Adrenal gland (tissue), 12 donors: ENCODE measurements around the gene DTD2. TPM values are rescaled to one million over a fixed set of nuclear protein-coding genes. Genes with fewer than 3 reads are reported as not detected.

Source experiments
- DNase-seq, 7 donors: peaks; one replicate each; pipeline ENCODE4 v3.0.0-alpha.2; 2019 to 2020
- H3K27ac ChIP-seq, 5 donors: fragments of 200-600 bp; sonication (generic) in 4 of 5; 1 replicate in 3 of 5; 2 replicates in 2 of 5; pipeline versions ENCODE4 v1.5.1 to v1.8.0; 2016 to 2020; ENCODE audit warnings: mild to moderate bottlenecking in 1 of 5
- H3K27me3 ChIP-seq: fragments of 200-600 bp; 2 replicates; pipeline ENCODE4 v1.8.0; 2021
- H3K36me3 ChIP-seq, 2 donors: fragments of 200-600 bp; replicated peaks in 1 of 2; 1 replicate in 1 of 2; 2 replicates in 1 of 2; pipeline versions ENCODE4 v1.5.1 to v1.8.0; 2018 to 2022
- H3K4me1 ChIP-seq, 2 donors: fragments of 200-600 bp; replicated peaks in 1 of 2; 1 replicate in 1 of 2; 2 replicates in 1 of 2; pipeline versions ENCODE4 v1.5.1 to v1.8.0; 2018 to 2021
- H3K4me3 ChIP-seq, 4 donors: fragments of 200-600 bp; sonication (generic) in 3 of 4; one replicate each; pipeline ENCODE4 v1.5.1; 2016 to 2018
- H3K9me3 ChIP-seq, 3 donors: fragments of 200-600 bp; sonication (generic) in 1 of 3; replicated peaks in 1 of 3; 1 replicate in 2 of 3; 2 replicates in 1 of 3; pipeline versions ENCODE4 v1.5.1 to v1.8.0; 2016 to 2021
- POLR2A ChIP-seq, 2 donors: fragments of 450-650 bp; IDR thresholded peaks; one replicate each; pipeline ENCODE4 v1.6.1; 2017; ENCODE audit warnings: antibody characterized with exemption in 2 of 2, mild to moderate bottlenecking in 2 of 2, moderate library complexity in 1 of 2
- WGBS, 4 donors: extraction: QIAGEN DNeasy Blood & Tissue Kit in 2 of 4; methylation state at CpG; one replicate each; pipeline versions ENCODE4 v1.1.5 to v1.1.7; 2013 to 2017; 5-methylcytosine and 5-hydroxymethylcytosine counted together
- intact Hi-C, 2 donors: fragments of 100-400 bp; cut with DNase I; formaldehyde crosslinking; loops; one replicate each; pipeline versions ENCODE4 v1.14.1 to v1.15.0; 2022 to 2023
- polyA plus RNA-seq, 3 donors: library from polyadenylated mRNA; stranded (reverse); fragments of 200-250 nt in 2 of 3; fragments of 350-450 nt in 1 of 3; fragmentation: Illumina TruSeq in 1 of 3; extraction: RNeasy Lipid Tissue Mini Kit (QIAGEN cat#74804) in 1 of 3; gene quantifications; one replicate each; pipeline ENCODE4 v1.2.3, GENCODE V29; 2013 to 2014
- total RNA-seq, 9 donors: library from RNA; depleted of rRNA in 4 of 9; stranded (reverse); fragments of >200 nt in 4 of 9; fragments of 120-200 nt in 1 of 9; fragmentation: NEBNext Ultra II Directional in 1 of 9; extraction: Animal tissue kit (Norgen Biotek cat#: 25700) in 1 of 9; gene quantifications; one replicate each; pipeline versions ENCODE4 v1.1.0 to v1.2.4, GENCODE V29; 2013 to 2023
- TF ChIP-seq, protein P1 (sequence below), 6 experiments: fragments of 450-650 bp in 4 of 6; fragments of 200-600 bp in 2 of 6; sonication (generic) in 1 of 6; IDR thresholded peaks; 1 replicate in 5 of 6; 2 replicates in 1 of 6; pipeline versions ENCODE4 v1.5.1 to v1.8.0; 2016 to 2021; ENCODE audit warnings: antibody characterized with exemption in 6 of 6, mild to moderate bottlenecking in 2 of 6, moderate library complexity in 1 of 6
- donor health status: healthy with polysubstance abuse.
- donor health status: Bipolar disorder and iron deficiency.
- donor health status: DM: yes; HTN: yes; CAD: no.
- donor health status: DM: no; HTN: no; CAD: no.
- donor health status: DM: no; HTN: no; CAD: no.
- donor health status: DM: yes; HTN: yes; CAD: no.

The DTD2 gene
- total and polyA plus RNA-seq, 12 donors = 6.0 to 50.1 (median 25.0) TPM

DNA sequence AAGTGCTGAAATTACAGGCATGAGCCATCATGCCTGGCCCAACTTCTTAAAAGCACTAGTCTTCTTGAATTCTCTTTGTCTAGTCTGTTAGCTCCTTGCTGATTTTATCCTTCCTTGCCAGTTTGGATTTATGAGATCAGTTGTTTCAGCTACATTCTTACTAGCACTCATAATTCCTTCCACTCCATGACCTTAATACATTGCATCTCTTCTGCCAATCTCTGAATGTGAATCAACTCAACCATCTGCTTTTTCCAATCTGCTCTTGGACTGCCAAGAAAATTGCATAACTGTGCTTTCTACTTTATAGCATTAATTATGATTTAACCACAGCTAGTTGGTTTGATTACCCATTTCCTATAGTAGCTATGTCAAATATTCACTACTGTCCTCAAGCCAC is 22.0 kb downstream of the DTD2 start:
- Histone ChIP-seq H3K27me3 (no peaks in the 10 kb centered on the region), H3K36me3 (no peaks in the 10 kb centered on the region), H3K27ac (peak overlapping the region in 3 of 5 donors; percentile 20 to 45 (median 36)), H3K4me1 (peaks cover 0 to 17% of the 10 kb centered on the region in 2 donors), H3K9me3 (no peaks in the 10 kb centered on the region), H3K4me3 (no peak overlapping the region)
- intact Hi-C loops = no loop called here
- TF ChIP-seq, protein P1, sequence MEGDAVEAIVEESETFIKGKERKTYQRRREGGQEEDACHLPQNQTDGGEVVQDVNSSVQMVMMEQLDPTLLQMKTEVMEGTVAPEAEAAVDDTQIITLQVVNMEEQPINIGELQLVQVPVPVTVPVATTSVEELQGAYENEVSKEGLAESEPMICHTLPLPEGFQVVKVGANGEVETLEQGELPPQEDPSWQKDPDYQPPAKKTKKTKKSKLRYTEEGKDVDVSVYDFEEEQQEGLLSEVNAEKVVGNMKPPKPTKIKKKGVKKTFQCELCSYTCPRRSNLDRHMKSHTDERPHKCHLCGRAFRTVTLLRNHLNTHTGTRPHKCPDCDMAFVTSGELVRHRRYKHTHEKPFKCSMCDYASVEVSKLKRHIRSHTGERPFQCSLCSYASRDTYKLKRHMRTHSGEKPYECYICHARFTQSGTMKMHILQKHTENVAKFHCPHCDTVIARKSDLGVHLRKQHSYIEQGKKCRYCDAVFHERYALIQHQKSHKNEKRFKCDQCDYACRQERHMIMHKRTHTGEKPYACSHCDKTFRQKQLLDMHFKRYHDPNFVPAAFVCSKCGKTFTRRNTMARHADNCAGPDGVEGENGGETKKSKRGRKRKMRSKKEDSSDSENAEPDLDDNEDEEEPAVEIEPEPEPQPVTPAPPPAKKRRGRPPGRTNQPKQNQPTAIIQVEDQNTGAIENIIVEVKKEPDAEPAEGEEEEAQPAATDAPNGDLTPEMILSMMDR (IDR thresholded peaks at IDR 0.05) = no peak
- no peak for TF ChIP-seq POLR2A (IDR thresholded peaks at IDR 0.05)
- no peak for DNase-seq

DNA sequence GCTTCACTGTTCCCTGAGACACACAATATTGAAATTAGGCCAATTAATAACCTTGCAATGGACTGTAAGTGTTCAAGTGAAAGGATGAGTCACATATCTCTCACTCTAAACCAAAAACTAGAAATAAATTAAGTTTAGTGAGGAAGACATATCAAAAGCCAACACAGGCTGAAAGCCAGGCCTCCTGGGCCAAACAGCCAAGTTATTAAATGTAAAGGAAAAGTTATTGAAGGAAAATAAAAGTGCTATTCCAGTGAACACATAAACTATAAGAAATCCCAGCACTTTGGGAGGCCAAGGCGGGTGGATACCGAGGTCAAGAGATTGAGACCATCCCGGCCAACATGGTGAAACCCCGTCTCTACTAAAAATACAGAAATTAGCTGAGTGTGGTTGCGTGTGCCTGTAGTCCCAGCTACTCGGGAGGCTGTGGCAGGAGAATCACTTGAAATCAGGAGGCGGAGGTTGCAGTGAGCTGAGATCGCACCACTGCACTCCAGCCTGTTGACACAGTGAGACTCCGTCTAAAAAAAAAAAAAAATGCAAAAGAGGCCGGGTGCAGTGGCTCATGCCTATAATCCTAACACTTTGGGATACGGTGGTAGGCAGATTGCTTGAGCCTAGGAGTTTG is 26.6 kb downstream of the DTD2 start:
- peaks cover 5 to 25% of the 10 kb centered on the region in 2 donors for H3K4me1 ChIP-seq
- 90 to 95% (median 94%) methylated on average over 11 of the region's 11 CpGs for WGBS, 4 donors
- no peaks in the 10 kb centered on the region for H3K27me3 ChIP-seq
- no peak overlapping the region for H3K27ac ChIP-seq
- H3K9me3 ChIP-seq = no peaks in the 10 kb centered on the region
- no peak overlapping the region for H3K4me3 ChIP-seq
- no peak for TF ChIP-seq POLR2A (IDR thresholded peaks at IDR 0.05)
- TF ChIP-seq, protein P1 (IDR thresholded peaks at IDR 0.05) = no peak
- DNase-seq = no peak
- intact Hi-C loops = no loop called here
- no peaks in the 10 kb centered on the region for H3K36me3 ChIP-seq

DNA sequence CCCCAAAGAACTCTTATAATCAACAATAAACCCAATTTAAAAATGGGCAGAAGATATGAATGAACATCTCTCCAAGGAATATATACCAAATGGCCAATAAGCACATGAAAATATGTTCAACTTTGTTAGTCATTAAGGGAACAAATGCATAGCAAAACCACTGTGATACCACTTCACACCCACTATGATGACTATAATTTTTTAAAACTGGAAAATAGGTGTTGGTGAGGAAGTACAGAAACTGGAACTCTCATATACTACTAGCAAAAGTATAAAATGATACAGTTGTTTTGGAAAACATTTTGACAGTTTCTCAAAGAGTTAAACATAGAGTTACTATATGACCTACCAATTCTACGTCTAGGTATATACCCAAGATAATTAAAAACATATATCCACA is 27.5 kb downstream of the DTD2 start:
- Histone ChIP-seq H3K4me1 (peaks cover 5 to 16% of the 10 kb centered on the region in 2 donors), H3K4me3 (no peak overlapping the region), H3K36me3 (no peaks in the 10 kb centered on the region), H3K9me3 (no peaks in the 10 kb centered on the region), H3K27me3 (no peaks in the 10 kb centered on the region), H3K27ac (no peak overlapping the region)
- TF ChIP-seq, protein P1 (IDR thresholded peaks at IDR 0.05) = no peak
- no peak for TF ChIP-seq POLR2A (IDR thresholded peaks at IDR 0.05)
- DNase-seq = no peak
- 90 to 96% (median 95%) methylated on average over 1 of the region's 1 CpG for WGBS, 4 donors
- intact Hi-C loops = no loop called here

DNA sequence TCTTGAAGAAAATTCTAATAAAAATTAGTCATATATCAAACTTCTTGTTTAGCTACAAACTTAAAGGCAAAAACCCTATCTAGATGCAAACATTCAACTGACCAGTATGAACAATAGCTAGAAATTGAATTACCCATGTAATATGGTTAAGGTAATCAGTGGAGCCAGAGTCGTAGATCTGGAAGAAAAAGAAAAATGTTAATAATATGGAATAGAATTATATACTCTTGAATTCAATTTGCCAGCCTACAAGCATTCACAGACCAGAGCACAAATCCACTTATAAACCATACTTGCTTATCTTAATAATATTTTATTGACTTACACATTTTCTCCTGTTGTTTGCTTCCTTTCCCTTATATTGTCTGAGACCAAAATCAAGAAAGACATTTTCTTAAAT is 29.3 kb downstream of the DTD2 start:
- Histone ChIP-seq H3K4me3 (no peak overlapping the region), H3K27ac (no peak overlapping the region), H3K27me3 (no peaks in the 10 kb centered on the region), H3K36me3 (no peaks in the 10 kb centered on the region), H3K9me3 (no peaks in the 10 kb centered on the region), H3K4me1 (peaks cover 5 to 12% of the 10 kb centered on the region in 2 donors)
- no peak for DNase-seq
- 82 to 96% (median 91%) methylated on average over 1 of the region's 1 CpG for WGBS, 4 donors
- intact Hi-C loops = no loop called here
- no peak for TF ChIP-seq POLR2A (IDR thresholded peaks at IDR 0.05)
- TF ChIP-seq, protein P1 (IDR thresholded peaks at IDR 0.05) = no peak
